Activated CD4-positive, alpha-beta T cell treated with anti-CD3 and anti-CD28 coated beads, Interleukin-2, amount 50 U/mL, for 48 hours (primary cell): ENCODE data around the gene HLA-DPB1.

Experiments
- DNase-seq, 2 experiments: peaks; one replicate each; pipeline ENCODE4 v3.0.0-alpha.2; 2020

Gene HLA-DPB1

DNA sequence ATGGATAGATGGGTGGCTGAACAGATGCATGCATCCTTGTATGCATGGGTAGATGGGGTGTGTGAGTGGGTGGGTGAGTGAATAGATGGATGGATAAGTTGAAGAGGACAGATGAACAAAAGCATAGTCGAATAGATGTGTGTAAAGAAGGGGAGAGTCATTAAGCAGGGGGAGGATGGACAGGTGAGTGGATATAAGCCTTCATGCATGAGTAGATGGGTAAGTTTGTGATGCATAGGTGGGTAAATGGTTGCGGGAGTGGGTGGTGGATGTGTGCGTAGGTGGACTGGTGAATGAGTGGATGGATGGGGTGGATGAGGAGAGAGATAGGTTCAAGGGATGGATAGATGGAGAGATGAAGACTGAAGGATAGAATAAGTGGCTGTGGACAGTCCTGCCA, 29.6 kb downstream of the HLA-DPB1 start:
- DNase-seq: no peak

DNA sequence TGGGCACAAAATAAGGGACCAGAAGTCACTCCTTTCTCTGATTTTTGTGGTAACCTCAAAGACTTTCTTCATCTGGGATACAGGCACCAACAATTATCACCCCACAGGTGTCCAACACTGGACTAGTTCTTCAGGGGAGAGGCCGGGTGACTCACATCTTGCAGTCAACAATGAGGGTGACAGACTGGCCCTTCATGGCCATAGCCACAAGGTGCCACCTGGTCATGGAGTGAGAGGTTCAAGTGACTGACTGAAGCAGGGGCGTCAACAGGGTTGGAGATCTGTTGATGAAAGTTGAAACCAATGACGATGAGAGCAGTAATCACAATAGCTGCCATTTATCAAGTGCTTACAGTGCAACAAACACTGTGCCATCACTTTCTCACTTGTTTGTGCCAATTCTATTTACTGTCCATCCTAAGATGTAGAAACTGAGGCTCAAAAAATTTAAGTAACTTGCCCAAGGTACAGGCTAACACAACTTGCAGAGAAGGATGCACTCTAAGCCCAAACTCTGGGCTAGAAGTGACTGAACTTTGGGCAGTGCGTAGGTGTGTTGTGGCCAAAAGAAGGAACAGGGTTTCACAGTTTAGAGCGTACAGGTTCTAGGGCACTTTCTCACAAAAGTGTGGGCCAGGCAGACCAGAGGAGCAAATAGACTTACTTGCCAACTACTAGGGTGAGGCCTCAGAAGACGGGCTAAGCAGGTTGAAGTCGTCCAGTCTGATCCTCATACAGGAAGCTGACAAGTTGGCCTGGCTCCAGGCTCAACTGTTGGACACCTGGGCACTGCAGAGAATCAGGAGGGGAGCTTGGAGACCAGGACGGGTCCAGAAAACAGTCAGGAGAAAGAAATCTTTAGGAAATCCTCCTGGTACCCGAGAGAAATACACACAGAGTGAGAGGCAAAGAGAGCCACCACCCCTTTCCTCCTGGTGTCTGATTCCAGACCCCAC, 30.4 kb downstream of the HLA-DPB1 start:
- no peak for DNase-seq

DNA sequence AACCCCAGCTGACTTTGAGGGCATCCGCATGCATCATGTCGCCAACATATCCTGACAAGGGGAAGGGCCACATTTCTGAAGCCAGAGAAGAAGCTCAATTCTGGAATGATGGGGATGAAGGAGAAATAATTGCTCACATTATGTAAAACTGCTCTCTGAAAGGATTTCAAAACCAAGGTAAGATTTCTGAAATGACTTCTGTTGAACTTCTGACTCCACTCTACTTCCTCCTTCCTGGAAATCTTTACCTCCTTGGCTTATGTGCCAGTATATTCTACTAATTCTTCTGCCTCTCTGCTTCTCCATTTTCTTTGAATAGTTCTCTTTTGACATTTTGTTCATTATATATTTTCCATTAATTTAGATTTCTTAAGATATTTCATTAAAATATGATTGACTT, 31.9 kb downstream of the HLA-DPB1 start:
- no peak for DNase-seq

DNA sequence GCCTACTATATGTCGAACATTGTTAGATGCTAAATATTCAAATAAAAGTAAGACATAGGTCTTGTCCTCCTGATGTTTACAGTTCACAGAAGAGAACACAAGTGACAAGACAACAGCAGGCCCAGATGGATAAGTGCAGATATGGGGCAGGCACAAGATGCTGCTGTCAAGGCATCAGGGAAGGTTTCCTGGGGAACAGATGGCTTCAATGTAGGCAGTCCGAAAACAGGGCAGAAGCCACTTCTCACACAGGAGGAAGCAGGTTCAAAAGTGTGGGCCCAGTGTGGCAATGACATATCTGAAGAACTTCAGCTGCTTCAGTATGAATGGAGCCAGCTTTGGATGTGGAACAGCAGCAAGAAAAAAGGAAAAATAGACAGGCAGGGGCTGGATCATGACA, 32.5 kb downstream of the HLA-DPB1 start:
- DNase-seq: no peak

DNA sequence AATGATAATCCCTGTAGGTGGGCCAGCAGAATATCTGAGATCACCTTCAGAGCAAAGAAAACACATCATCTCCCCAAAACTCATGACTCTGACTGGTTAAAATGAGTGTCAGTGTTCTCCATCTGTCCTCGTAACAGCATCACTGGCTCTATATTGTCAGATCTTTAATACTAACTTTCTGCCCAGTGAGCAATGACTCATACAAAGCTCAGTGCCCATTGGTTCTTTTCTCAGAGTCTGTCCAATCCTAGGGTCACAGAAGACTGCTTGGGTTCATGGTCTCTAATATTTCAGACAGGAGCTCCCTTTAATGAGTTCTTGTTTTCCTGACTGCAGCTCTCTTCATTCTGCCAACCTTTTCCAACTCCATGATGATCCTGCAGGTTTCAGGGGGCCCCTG, 36.4 kb downstream of the HLA-DPB1 start:
- no peak for DNase-seq

DNA sequence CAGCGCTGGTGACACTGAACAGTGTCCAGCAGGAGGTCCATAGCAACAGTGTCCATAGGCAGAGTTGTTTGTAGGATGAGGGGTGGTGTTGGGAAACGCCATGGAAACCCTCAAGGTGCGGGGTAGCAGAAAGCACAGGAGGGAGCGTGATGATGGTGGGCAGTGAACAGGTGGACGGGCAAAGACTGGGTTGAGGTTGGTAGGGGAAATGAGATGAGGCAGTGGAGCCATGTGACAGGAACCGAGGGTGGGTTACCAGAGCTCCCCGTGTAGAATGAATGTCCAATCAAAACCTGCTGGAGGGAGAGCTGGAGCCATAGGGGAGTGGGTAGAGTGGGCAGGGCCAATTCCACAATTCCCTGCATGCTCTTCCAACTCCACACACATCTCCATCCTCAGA, 38.0 kb downstream of the HLA-DPB1 start:
- no peak for DNase-seq

DNA sequence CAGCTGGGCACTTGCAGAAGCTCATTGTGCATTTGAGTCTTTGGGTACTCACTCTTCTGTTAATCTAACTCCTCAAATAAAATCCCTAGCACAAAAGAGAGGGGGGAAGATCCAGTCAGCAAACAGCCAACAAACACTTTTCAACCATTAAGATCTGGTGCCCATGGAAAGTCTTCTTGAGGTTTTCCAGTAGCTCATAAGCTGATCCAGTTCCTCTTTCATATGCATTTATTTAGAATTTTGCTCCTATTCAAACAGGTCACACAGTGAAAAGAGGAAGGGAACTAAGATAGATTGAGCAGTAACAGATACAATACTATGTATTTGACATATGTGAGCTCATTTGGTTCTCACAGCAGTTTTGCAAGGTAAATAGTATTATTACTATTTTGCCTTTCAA, 38.6 kb downstream of the HLA-DPB1 start:
- no peak for DNase-seq

DNA sequence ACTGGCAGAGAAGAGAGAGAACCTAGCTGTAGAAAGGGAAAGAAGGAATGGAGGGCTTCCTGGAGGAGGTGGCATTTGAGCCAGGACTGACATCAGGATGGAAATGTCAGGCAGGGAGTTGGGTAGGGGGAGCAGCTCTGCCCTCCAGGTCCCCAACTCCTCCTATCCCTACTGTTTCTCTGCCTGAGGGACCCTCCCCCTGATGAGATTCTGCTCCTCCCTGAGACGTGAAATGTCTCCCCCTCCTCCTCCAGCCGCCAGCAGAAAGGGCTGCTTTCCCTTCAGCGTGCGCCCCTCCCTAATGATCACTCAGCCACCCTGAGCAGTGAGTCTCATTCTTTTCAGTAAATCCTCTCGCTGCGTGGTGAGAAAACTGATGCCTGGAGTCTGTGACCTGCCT, 40.6 kb downstream of the HLA-DPB1 start:
- DNase-seq: no peak

DNA sequence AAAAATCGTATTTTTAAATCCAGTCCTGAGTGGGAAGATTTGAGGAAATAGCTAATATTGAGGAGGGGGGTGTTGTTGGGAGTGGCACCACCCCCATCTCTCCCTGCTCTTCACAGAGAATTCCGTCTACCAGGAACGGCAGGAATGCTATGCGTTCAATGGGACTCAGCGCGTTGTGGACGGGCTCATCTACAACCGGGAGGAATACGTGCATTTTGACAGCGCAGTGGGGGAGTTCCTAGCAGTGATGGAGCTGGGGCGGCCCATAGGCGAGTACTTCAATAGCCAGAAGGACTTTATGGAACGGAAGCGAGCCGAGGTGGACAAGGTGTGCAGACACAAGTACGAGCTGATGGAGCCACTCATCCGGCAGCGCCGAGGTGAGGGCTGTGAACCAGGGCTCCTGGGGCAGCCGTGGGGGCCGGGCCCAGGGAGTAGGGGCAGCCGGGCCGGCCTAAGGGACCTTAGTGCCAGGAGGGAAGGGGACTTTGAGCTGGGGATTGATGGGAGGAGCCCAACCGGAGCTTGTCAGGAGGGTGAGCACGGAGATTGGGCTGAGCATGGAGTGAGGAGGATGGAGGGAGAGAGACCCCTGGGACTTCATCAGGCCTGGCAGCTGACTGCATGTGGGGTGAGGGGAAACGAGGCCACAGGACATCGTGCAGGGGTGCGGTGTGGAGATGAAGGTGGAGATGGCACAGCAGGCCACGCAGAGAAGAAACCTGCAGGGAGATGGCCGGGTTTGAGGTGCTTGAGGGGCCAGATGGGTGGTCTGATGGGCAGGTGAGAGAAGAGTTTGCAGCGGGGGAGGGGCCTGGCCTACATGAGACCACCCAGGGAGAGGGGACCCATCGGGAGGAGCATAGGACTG, 41.3 kb downstream of the HLA-DPB1 start:
- DNase-seq: no peak

DNA sequence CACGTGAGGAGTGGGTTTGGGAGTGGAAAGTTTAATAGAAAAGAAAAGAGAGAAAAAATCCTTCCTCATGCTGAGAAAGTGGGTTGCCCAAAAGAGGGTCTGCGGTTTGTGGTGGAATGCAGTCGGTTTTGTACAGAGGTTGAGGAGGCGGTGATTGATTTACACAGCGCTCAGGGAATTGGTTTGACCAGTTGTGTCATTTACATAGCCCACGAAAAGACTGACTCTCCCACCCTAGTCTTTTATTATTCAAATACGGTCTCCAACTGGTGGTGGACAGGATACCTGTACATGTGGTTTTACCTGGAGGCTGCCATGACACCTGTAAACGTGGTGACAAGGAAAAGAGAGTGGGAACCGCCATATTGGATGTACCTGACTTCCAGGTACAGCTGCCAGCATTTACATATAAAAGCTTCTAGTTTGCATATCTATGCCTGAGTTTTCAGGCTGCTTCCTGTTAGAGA, 42.1 kb downstream of the HLA-DPB1 start:
- no peak for DNase-seq

DNA sequence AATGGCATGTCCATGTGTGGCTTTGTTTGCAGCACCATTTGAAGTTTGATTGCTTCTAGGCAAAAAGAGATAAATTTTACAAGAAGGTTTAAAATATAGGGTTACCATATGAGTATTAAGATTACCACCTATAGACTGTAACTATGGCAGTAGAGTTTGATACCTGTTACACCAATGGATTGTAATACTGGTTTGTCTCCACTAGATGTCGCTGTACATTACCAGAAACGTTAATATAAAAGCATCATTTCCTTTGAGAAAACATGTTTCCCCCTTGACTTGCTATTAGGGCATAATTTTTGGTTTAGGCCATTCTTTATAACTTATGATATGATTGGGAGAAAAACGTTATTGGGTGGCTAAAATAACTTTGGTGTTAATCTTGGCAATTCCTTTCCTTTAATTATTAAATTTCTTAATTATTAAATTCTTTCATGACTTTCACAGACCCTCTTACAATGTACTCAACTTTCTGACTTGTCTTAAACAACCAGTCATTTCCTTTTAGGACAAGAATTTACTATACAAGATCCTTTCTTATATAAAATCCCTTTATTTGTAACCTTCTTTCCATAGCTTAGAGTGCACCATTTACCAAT, 42.8 kb downstream of the HLA-DPB1 start:
- DNase-seq: no peak

DNA sequence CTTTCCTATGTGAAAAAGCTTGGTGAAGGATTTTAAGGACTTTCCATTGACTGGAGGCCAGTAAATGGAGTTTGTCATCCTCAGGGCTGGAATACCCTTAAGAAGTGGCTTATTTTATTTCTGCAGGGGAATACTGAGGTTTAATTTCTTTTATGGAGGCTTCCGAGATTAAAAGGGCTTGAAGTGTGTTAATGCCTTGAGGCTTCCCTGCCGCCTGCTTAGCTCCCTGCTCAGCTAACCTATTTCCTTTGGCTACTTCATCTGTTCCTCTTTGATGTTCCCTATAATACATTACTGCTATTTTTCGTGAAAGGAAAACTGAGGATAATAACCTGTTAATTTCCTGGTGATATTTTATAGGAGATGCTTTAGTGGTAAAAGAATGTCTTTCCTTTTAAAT, 44.2 kb downstream of the HLA-DPB1 start:
- no peak for DNase-seq

DNA sequence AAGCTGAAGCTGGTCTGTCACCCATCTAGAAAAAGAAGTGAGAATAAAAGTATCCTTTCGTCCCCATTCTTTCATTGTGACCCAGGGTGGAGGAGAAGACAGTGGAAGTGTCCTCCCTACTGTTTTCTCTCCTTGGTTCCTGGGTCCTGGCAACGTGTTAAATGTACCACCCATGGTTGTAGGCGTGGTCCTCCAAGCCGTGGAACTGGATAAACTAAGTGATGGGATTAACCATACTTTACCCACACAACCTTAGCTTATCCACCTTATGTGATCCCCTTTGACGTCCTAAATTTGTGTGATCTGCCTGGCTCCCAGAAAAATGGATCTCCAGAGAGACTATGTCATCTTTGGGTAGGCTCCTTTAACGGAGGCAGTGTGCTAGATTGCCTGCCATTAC, 47.4 kb downstream of the HLA-DPB1 start:
- DNase-seq: no peak

DNA sequence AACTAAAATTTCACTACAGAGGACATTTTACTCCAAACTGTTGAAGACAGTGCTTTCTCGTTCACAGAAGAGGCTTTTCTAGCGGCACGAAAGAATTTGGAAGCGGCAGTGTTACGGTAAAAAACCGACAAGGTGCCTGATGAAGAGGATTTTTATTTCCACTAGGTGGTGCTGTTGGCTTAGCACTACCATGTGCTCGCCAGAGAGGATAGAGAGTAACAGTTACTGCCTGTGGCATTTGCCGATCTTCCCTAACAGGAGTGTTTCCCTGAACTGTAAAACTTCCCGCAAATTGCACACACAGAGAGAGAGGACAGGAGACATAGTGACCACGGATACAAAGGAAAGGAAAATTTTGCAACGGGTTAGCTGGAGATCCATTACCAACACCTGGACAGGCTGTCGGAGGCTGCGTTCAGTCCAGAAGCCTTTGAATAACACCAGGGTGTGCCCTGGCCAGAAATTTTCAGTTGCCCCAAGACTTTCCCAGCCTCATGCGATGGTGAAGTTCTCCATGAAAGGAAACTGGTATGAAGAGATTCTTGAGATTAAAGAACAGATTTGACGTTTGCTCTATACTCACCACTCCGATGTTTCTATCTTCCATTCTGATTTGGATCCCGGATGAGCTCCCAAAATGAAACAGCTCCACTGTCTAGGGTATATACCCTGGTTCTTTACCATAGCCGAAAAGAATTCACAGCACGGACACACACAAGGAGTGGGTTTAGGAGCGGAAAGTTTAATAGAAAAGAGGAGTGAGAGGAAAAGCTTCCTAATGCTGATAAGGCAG, 48.1 kb downstream of the HLA-DPB1 start:
- peak; percentile 16 to 25 for DNase-seq

DNA sequence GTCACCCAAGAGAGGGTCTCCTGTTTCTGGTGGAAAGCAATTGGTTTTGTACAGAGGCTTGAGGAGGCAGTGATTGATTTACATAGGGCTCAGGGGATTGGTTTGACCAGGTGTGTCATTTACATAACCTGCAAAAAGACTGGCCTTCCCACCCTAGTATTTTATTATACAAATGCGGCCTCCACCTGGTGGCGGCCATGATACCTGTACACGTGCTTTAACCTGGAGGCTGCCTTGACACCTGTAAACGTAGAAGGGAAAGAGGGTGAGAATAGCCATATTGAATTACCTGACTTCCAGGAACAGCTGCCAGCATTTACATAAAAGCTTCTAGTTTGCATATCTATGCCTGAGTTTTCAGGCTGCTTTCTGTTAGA, 48.7 kb downstream of the HLA-DPB1 start:
- no peak for DNase-seq

DNA sequence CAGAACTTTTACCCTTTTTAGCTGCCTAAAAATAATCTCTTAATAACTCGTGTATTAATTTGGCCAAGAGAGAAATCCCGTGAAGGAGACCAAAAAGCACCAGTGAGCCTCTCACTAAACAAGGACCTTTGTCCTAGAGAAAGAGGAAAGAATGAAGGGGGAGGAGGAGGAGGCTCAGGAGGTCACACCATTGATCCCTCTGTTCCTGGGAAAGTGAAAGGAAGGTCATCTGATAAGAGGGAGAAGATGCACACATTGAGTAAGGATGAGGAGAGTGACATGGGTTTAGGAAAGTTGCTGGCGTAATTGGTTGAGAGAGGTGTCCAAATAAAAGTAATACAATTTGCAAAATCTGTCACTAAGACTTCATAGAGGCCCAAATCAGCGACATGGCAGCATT, 49.2 kb downstream of the HLA-DPB1 start:
- DNase-seq: no peak

DNA sequence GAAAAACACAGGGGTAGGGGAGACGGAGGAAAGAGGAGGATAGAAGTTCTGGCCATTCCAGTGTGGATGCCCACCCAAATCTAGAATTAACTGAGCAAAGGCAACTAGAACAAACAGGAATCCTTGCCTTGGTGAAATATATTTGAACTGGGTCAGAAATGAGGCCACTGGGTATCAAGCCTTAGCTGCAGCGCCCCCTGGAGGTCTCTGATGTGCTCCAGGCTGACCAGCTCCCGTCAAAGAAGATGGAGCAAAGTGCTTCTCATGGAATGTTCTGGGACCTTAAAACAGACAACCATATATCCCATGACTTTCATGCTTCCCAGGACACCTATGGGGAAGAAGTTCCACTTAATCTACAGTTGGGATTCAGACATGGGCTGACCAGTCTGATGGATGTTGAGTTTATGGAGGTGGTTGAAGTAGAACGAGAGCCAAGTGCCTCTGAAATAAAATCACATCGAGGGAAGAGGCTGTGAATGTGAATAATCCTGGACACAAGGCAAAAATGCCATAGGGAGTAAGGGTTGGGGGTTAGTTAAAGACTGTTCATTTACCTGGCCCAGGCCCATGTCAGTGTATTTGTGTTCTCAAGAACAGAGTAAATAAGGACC, 50.4 kb downstream of the HLA-DPB1 start:
- DNase-seq: peak; percentile 79 to 82

DNA sequence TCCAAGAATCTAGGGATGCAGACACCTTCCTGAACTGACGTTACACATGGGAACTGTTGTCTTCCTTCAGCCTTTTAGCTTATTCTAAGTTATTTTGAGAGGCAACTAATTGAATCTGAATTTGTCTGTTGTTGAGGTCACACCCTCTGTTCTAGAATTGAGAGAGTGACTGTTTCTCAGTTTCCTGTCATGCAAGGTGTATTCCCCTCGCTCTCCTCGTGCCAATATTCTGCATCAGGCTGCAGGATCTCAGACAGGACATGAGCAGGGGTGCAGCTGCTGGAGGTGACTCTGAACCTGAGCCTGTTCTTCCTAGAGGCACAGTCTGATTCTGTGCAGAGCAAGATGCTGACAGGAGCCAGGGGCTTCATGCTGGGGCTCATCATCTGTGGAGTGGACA, 52.5 kb downstream of the HLA-DPB1 start:
- no peak for DNase-seq

DNA sequence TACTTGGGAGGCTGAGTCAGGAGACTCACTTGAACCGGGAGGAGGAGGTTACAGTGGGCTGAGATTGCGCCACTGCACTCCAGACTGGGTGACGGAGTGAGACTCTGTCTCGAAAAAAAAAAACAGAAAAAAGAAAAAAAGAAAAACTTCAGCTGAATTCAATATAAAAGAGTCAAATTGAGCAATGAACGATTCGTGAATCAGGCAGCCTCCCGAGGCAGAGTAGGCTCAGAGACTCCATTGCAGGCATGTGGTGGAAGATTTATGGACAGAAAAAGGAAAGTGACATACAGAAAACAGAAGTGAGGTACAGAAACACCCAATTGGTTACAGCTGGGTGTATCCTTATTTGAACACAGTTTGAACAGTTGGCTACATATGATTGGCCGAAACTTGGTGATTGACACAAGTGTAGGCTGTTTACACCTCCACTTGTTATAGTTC, 56.3 kb downstream of the HLA-DPB1 start:
- no peak for DNase-seq

DNA sequence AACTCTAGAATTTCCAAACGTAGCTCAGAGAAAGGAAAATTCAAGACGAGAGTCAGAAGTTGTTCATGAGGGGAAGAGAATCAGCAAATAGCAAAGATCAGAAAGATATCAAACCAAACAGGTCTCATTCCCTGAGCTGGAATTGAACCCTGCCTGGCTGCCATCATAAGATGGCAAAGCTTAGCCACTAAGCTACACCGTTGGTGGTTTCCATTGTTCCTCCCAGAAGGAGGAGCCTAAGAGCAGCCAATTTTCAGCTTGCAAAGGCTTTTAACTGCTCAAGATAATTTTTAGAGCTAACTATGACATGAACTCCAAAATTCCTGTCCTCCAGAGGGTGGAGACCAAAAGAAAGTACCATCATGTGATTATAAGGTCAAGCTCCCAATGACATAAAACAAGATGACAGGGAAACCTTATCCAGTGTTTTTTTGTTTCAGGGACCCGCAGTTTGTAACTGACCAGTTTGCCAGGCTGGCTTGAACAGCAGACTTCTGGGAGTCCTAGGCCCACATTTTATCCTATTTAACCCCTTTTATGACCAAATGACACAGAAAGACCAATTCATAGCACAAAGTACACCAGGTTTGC, 60.6 kb downstream of the HLA-DPB1 start:
- no peak for DNase-seq
